OCI-LY1 (cell line): ENCODE results near the gene PRAMEF1.

Source experiments
- H2AFZ ChIP-seq: fragments of 200-600 bp; sonication (generic), shearing (Covaris generic); 2 replicates; pipeline ENCODE4 v1.6.0; 2014; ENCODE audit warnings: antibody characterized with exemption, mild to moderate bottlenecking, low read length
- H3F3A ChIP-seq: fragments of 200-600 bp; sonication (generic), shearing (Covaris generic); 2 replicates; pipeline ENCODE4 v1.6.0; 2014; ENCODE audit warnings: mild to moderate bottlenecking, antibody characterized with exemption, low read length, moderate library complexity; ENCODE audit not compliant: insufficient read depth
- H3K27ac ChIP-seq: fragments of 200-600 bp; sonication (generic); 2 replicates; pipeline ENCODE4 v1.5.1; 2014; ENCODE audit warnings: low read length, mixed run types, mild to moderate bottlenecking, low read depth; ENCODE audit not compliant: poor library complexity, severe bottlenecking
- H3K27me3 ChIP-seq: fragments of 200-600 bp; sonication (generic); 2 replicates; pipeline ENCODE4 v1.6.0; 2014; ENCODE audit warnings: antibody characterized with exemption, mild to moderate bottlenecking, low read length, moderate library complexity; ENCODE audit not compliant: insufficient read depth
- H3K36me3 ChIP-seq: fragments of 200-600 bp; sonication (generic); 2 replicates; pipeline ENCODE4 v1.6.1; 2014; ENCODE audit warnings: mild to moderate bottlenecking, antibody characterized with exemption, low read length, moderate library complexity, mixed read lengths; ENCODE audit not compliant: insufficient read depth
- H3K4me1 ChIP-seq: fragments of 200-600 bp; sonication (generic); 2 replicates; pipeline ENCODE4 v1.5.1; 2014; ENCODE audit warnings: mild to moderate bottlenecking, low read length, moderate library complexity; ENCODE audit not compliant: insufficient read depth, severe bottlenecking
- H3K4me2 ChIP-seq: fragments of 200-600 bp; sonication (generic), shearing (Covaris generic); 2 replicates; pipeline ENCODE4 v1.6.1; 2014; ENCODE audit warnings: low read length
- H3K4me3 ChIP-seq: fragments of 200-600 bp; sonication (generic); 2 replicates; pipeline ENCODE4 v1.5.1; 2014; ENCODE audit warnings: low read length, low read depth, mild to moderate bottlenecking, mixed read lengths; ENCODE audit not compliant: poor library complexity, severe bottlenecking
- H3K79me2 ChIP-seq: fragments of 200-600 bp; shearing (Covaris generic); 2 replicates; pipeline ENCODE4 v1.6.1; 2016; ENCODE audit warnings: mixed run types, low read length, mixed read lengths; ENCODE audit not compliant: insufficient read depth
- H3K9ac ChIP-seq: fragments of 200-600 bp; sonication (generic), shearing (Covaris generic); 2 replicates; pipeline ENCODE4 v1.6.1; 2014; ENCODE audit warnings: mild to moderate bottlenecking, low read length, mixed read lengths
- H3K9me2 ChIP-seq: fragments of 200-600 bp; sonication (generic), shearing (Covaris generic); 2 replicates; pipeline ENCODE4 v1.6.1; 2014; ENCODE audit warnings: low read depth, mild to moderate bottlenecking, low read length, mixed read lengths
- H3K9me3 ChIP-seq: fragments of 200-600 bp; shearing (Covaris generic); 2 replicates; pipeline ENCODE4 v1.6.1; 2014; ENCODE audit warnings: low read length, mixed read lengths
- H4K20me1 ChIP-seq: fragments of 200-600 bp; sonication (generic), shearing (Covaris generic); 2 replicates; pipeline ENCODE4 v1.6.0; 2016; ENCODE audit warnings: mild to moderate bottlenecking, low read length; ENCODE audit not compliant: insufficient read depth
- CTCF ChIP-seq: fragments of 200-600 bp; sonication (generic), shearing (Covaris generic); IDR thresholded peaks from 2 replicates; pipeline ENCODE4 v1.5.1; 2017; ENCODE audit warnings: mild to moderate bottlenecking, antibody characterized with exemption, low read length, moderate library complexity, mixed read lengths
- EZH2 ChIP-seq: fragments of 200-600 bp; sonication (generic), shearing (Covaris generic); IDR thresholded peaks from 2 replicates; pipeline ENCODE4 v1.8.0; 2017; ENCODE audit warnings: borderline replicate concordance, mixed run types, mild to moderate bottlenecking, antibody characterized with exemption, low read length, moderate library complexity, mixed read lengths

The PRAMEF1 gene

GRCh38 chr1:12772520-12772919, 18.7 kb upstream of the PRAMEF1 start:
- H3F3A ChIP-seq, result no peaks in the 10 kb centered on the region

DNA sequence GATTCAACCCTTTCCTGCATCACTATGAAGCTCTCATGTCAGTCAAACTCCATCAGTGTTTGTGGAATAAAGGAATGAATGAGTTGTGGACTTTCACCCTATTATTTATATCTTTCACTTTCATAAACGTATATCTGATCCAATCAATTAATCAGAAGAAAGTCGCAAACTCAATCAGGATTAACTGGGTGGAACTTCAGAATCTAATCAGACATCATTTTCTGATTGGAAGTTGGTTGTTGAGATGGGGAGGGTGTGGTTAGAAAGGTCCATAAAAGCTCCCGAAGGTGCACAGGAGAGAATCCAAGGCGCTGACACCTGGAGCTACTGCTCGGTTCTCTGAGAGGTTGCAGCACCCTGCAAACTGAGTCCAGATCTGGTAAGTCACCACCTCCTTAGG, 17.8 kb upstream of the PRAMEF1 start, which contains the start of gene PRAMEF12:
Gene PRAMEF12 (plus strand): TSS at position 301 of the 400 bp plus-strand sequence. CDS start 1,130 bp downstream, outside the sequence.
- H3K4me1 ChIP-seq, result no peaks in the 10 kb centered on the region
- H3K4me2 ChIP-seq, result no peak within 1 kb of the TSS
- no peak within 1 kb of the TSS for H3K27ac ChIP-seq
- TF ChIP-seq CTCF (no peak), EZH2 (no peak)
- H3K36me3 ChIP-seq, result no peaks in the 10 kb centered on the region
- no peaks in the 10 kb centered on the region for H3K9me3 ChIP-seq
- no peaks in the 10 kb centered on the region for H3F3A ChIP-seq
- H3K4me3 ChIP-seq, result no peak within 1 kb of the TSS
- no peaks in the 10 kb centered on the region for H4K20me1 ChIP-seq
- no peak within 1 kb of the TSS for H2AFZ ChIP-seq
- H3K79me2 ChIP-seq, result no peaks in the 10 kb centered on the region
- H3K9ac ChIP-seq, result no peak within 1 kb of the TSS
- H3K9me2 ChIP-seq, result no peaks in the 10 kb centered on the region
- 0 out of 2 replicates have a peak, but pooled peaks cover 4% of the 10 kb centered on the region for H3K27me3 ChIP-seq

More at GRCh38 chr1:12772520-12772919, 18.7 kb upstream of the PRAMEF1 start:
- TF ChIP-seq CTCF (no peak), EZH2 (no peak)
- Histone ChIP-seq H3K9me3 (no peaks in the 10 kb centered on the region), H3K27ac (no peak overlapping the region), H3K9me2 (no peaks in the 10 kb centered on the region), H3K36me3 (no peaks in the 10 kb centered on the region), H3K79me2 (no peaks in the 10 kb centered on the region), H3K9ac (no peak overlapping the region), H2AFZ (no peak overlapping the region), H3K27me3 (0 out of 2 replicates have a peak, but pooled peaks cover 4% of the 10 kb centered on the region), H3K4me3 (no peak overlapping the region), H3K4me1 (no peaks in the 10 kb centered on the region), H3K4me2 (no peak overlapping the region), H4K20me1 (no peaks in the 10 kb centered on the region)

DNA sequence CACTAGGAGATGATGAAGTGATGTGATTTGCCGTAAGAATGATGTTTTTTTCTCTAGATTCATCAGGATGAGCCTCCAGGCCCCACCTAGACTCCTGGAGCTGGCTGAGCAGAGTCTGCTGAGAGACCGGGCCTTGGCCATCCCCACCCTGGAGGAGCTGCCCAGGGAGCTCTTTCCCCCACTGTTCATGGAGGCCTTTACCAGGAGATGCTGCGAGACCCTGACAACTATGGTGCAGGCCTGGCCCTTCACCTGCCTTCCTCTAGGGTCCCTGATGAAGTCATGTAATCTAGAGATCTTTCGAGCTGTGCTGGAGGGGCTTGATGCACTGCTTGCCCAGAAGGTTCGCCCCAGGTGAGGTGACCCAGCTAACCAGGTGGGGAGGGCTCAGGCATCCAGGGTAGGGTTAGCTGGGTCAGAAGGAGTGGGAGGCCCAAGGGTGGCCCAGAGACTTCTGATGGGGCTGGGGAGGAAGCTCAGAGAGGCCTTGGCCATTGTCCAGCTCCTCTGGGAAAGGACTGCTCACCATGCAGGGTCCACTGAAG, 16.3 kb upstream of the PRAMEF1 start:
- Histone ChIP-seq H3K36me3 (no peaks in the 10 kb centered on the region), H3K79me2 (no peaks in the 10 kb centered on the region), H3K27ac (no peak overlapping the region), H3K9me2 (no peaks in the 10 kb centered on the region), H3K9ac (no peak overlapping the region), H4K20me1 (no peaks in the 10 kb centered on the region), H3K4me2 (no peak overlapping the region), H3K27me3 (0 out of 2 replicates have a peak, but pooled peaks cover 4% of the 10 kb centered on the region), H3K9me3 (no peaks in the 10 kb centered on the region), H3K4me1 (no peaks in the 10 kb centered on the region), H3F3A (no peaks in the 10 kb centered on the region), H2AFZ (no peak overlapping the region), H3K4me3 (no peak overlapping the region)
- TF ChIP-seq CTCF, result no peak
